HEK293 (cell line): ENCODE results near the gene VPREB3.

ENCODE experiments used
- CTCF ChIA-PET: fragments of 350-600 bp; formaldehyde crosslinking; extraction: SDS; loops from one replicate; lab custom pipeline; 2021; ENCODE audit warnings: antibody characterized with exemption; lab: Yijun Ruan, JAX
- POLR2A ChIA-PET: fragments of 300-600 bp; formaldehyde crosslinking; extraction: SDS; loops from one replicate; lab custom pipeline; 2020; ENCODE audit warnings: antibody characterized with exemption, inconsistent platforms; lab: Yijun Ruan, JAX
- H3K27ac ChIP-seq: fragments of 200-500 bp; sonication (Bioruptor generic); 2 replicates; pipeline ENCODE4 v1.5.1; 2014; ENCODE audit warnings: low read depth, low read length, control low read depth, inconsistent platforms; ENCODE audit errors: extremely low read depth
- H3K36me3 ChIP-seq, 2 experiments: fragments of 200-500 bp in 1 of 2; sonication (Bioruptor generic) in 1 of 2; 1 replicate in 1 of 2; 2 replicates in 1 of 2; pipeline ENCODE4 v1.5.1; 2014 to 2017; ENCODE audit warnings: inconsistent platforms in 2 of 2, low read length in 2 of 2; ENCODE audit not compliant: control insufficient read depth in 2 of 2, insufficient read depth in 1 of 2
- H3K4me1 ChIP-seq: fragments of 200-500 bp; sonication (Bioruptor generic); 2 replicates; pipeline ENCODE4 v1.5.1; 2014; ENCODE audit warnings: mild to moderate bottlenecking, low read length, inconsistent platforms; ENCODE audit not compliant: control insufficient read depth, insufficient read depth
- H3K4me3 ChIP-seq: 2 replicates; pipeline ENCODE4 v1.5.1; 2011; ENCODE audit warnings: low read depth, mild to moderate bottlenecking, control low read depth, low read length, moderate library complexity
- H3K9me3 ChIP-seq: fragments of 200-500 bp; sonication (Bioruptor generic); 2 replicates; pipeline ENCODE4 v1.5.1; 2014; ENCODE audit warnings: low read depth, low read length, inconsistent platforms; ENCODE audit not compliant: control insufficient read depth, insufficient read depth
- ELK4 ChIP-seq: IDR thresholded peaks from 2 replicates; pipeline ENCODE4 v1.6.1; 2011; ENCODE audit warnings: mild to moderate bottlenecking, low read depth, low read length, borderline replicate concordance
- GFI1B ChIP-seq: fragments of 450-650 bp; formaldehyde crosslinking; IDR thresholded peaks from 2 replicates; pipeline ENCODE4 v1.5.1; 2016; ENCODE audit warnings: missing biosample characterization, missing genetic modification characterization
- HOXA7 ChIP-seq: sonication (generic); formaldehyde crosslinking; IDR thresholded peaks from 2 replicates; pipeline ENCODE4 v1.8.1; 2022; ENCODE audit warnings: missing genetic modification reagents, borderline replicate concordance
- KLF17 ChIP-seq: fragments of 450-650 bp; formaldehyde crosslinking; IDR thresholded peaks from 2 replicates; pipeline ENCODE4 v1.5.1; 2016; ENCODE audit warnings: missing biosample characterization, missing genetic modification characterization
- KLF7 ChIP-seq: fragments of 450-650 bp; formaldehyde crosslinking; IDR thresholded peaks from 2 replicates; pipeline ENCODE4 v1.5.1; 2016; ENCODE audit warnings: missing biosample characterization, missing genetic modification characterization, borderline replicate concordance
- MZF1 ChIP-seq: fragments of 450-650 bp; formaldehyde crosslinking; IDR thresholded peaks from 2 replicates; pipeline ENCODE4 v1.5.1; 2017; ENCODE audit warnings: missing biosample characterization, missing genetic modification characterization, borderline replicate concordance
- PRDM1 ChIP-seq: fragments of 450-650 bp; formaldehyde crosslinking; IDR thresholded peaks from 2 replicates; pipeline ENCODE4; 2016; ENCODE audit warnings: missing biosample characterization, missing genetic modification characterization
- RBAK ChIP-seq: fragments of 450-650 bp; formaldehyde crosslinking; IDR thresholded peaks from 2 replicates; pipeline ENCODE4 v1.5.1; 2016; ENCODE audit warnings: missing biosample characterization, missing genetic modification characterization
- SP3 ChIP-seq: fragments of 450-650 bp; formaldehyde crosslinking; IDR thresholded peaks from 2 replicates; pipeline ENCODE4 v1.5.1; 2016; ENCODE audit warnings: missing biosample characterization, missing genetic modification characterization
- TCF7L2 ChIP-seq: IDR thresholded peaks from 2 replicates; pipeline ENCODE4 v1.6.1; 2011; ENCODE audit warnings: low read depth, mild to moderate bottlenecking, inconsistent platforms, low read length, moderate library complexity, borderline replicate concordance
- YY1 ChIP-seq: fragments of 450-650 bp; formaldehyde crosslinking; IDR thresholded peaks from 2 replicates; pipeline ENCODE4 v1.5.1; 2018; ENCODE audit warnings: missing biosample characterization, missing genetic modification characterization
- ZBTB11 ChIP-seq: fragments of 450-650 bp; formaldehyde crosslinking; conservative IDR thresholded peaks from 2 replicates; pipeline ENCODE4 v1.5.1; 2016; ENCODE audit warnings: low read depth, missing biosample characterization, missing genetic modification characterization
- ZBTB17 ChIP-seq: fragments of 450-650 bp; formaldehyde crosslinking; IDR thresholded peaks from 2 replicates; pipeline ENCODE4 v1.5.1; 2016; ENCODE audit warnings: missing biosample characterization, missing genetic modification characterization
- ZBTB21 ChIP-seq: fragments of 450-650 bp; formaldehyde crosslinking; IDR thresholded peaks from 2 replicates; pipeline ENCODE4 v1.5.1; 2017; ENCODE audit warnings: missing biosample characterization, missing genetic modification characterization
- ZBTB48 ChIP-seq: fragments of 450-650 bp; formaldehyde crosslinking; IDR thresholded peaks from 2 replicates; pipeline ENCODE4 v1.5.1; 2016; ENCODE audit warnings: missing biosample characterization, missing genetic modification characterization
- ZFP37 ChIP-seq: fragments of 450-650 bp; formaldehyde crosslinking; IDR thresholded peaks from 2 replicates; pipeline ENCODE4 v1.5.1; 2016; ENCODE audit warnings: missing biosample characterization, missing genetic modification characterization
- ZFP69B ChIP-seq: fragments of 450-650 bp; formaldehyde crosslinking; IDR thresholded peaks from 2 replicates; pipeline ENCODE4 v1.5.1; 2016; ENCODE audit warnings: missing biosample characterization, missing genetic modification characterization
- ZIC2 ChIP-seq: fragments of 450-650 bp; formaldehyde crosslinking; IDR thresholded peaks from 2 replicates; pipeline ENCODE4 v1.5.1; 2016; ENCODE audit warnings: missing biosample characterization, missing genetic modification characterization
- ZNF16 ChIP-seq: fragments of 450-650 bp; formaldehyde crosslinking; IDR thresholded peaks from 2 replicates; pipeline ENCODE4 v1.5.1; 2016; ENCODE audit warnings: low read depth, missing biosample characterization, missing genetic modification characterization
- ZNF175 ChIP-seq: fragments of 450-650 bp; formaldehyde crosslinking; IDR thresholded peaks from 2 replicates; pipeline ENCODE4 v1.5.1; 2016; ENCODE audit warnings: missing biosample characterization, missing genetic modification characterization
- ZNF335 ChIP-seq: fragments of 450-650 bp; formaldehyde crosslinking; conservative IDR thresholded peaks from 2 replicates; pipeline ENCODE4 v1.5.1; 2016; ENCODE audit warnings: missing biosample characterization, missing genetic modification characterization
- ZNF423 ChIP-seq: fragments of 450-650 bp; formaldehyde crosslinking; IDR thresholded peaks from 2 replicates; pipeline ENCODE4 v1.5.1; 2016; ENCODE audit warnings: missing biosample characterization, missing genetic modification characterization
- ZNF426 ChIP-seq: fragments of 450-650 bp; formaldehyde crosslinking; IDR thresholded peaks from 2 replicates; pipeline ENCODE4 v1.5.1; 2017; ENCODE audit warnings: missing biosample characterization, missing genetic modification characterization, mild to moderate bottlenecking, inconsistent platforms, moderate library complexity
- ZNF488 ChIP-seq: fragments of 450-650 bp; formaldehyde crosslinking; IDR thresholded peaks from 2 replicates; pipeline ENCODE4 v1.5.1; 2016; ENCODE audit warnings: missing biosample characterization, missing genetic modification characterization
- ZNF560 ChIP-seq: fragments of 450-650 bp; formaldehyde crosslinking; IDR thresholded peaks from 2 replicates; pipeline ENCODE4 v1.5.1; 2017; ENCODE audit warnings: missing biosample characterization, missing genetic modification characterization, borderline replicate concordance
- ZNF571 ChIP-seq: fragments of 450-650 bp; formaldehyde crosslinking; IDR thresholded peaks from 2 replicates; pipeline ENCODE4 v1.5.0; 2017; ENCODE audit warnings: missing biosample characterization, missing genetic modification characterization
- ZNF660 ChIP-seq: fragments of 450-650 bp; IDR thresholded peaks from 2 replicates; pipeline ENCODE4 v1.5.1; 2018; ENCODE audit warnings: missing biosample characterization, mild to moderate bottlenecking, missing genetic modification characterization
- ZNF76 ChIP-seq: fragments of 450-650 bp; formaldehyde crosslinking; IDR thresholded peaks from 2 replicates; pipeline ENCODE4; 2016; ENCODE audit warnings: low read depth, missing biosample characterization, missing genetic modification characterization, borderline replicate concordance
- ZNF837 ChIP-seq: fragments of 450-650 bp; formaldehyde crosslinking; IDR thresholded peaks from 2 replicates; pipeline ENCODE4 v1.5.1; 2016; ENCODE audit warnings: missing biosample characterization, missing genetic modification characterization
- ZSCAN30 ChIP-seq: fragments of 450-650 bp; IDR thresholded peaks from 2 replicates; pipeline ENCODE4 v1.5.1; 2018; ENCODE audit warnings: missing biosample characterization, mild to moderate bottlenecking, missing genetic modification characterization, moderate library complexity
- ZSCAN4 ChIP-seq: fragments of 450-650 bp; formaldehyde crosslinking; IDR thresholded peaks from 2 replicates; pipeline ENCODE4 v1.5.1; 2017; ENCODE audit warnings: missing biosample characterization, missing genetic modification characterization

Gene VPREB3

GRCh38 chr22:23750714-23751440, 3.3 kb downstream of the VPREB3 start, which contains the start of gene ZNF70:
TSS of gene ZNF70 (minus strand) at chr22:23751112. CDS start at chr22:23745140, 5,972 bp downstream.
- ChIA-PET CTCF (interaction anchor here (0.5 to 1.0 kb wide), 3 partner anchors 23 to 210 kb away, joined by 3 read pairs; no protein-coding TSS in a partner anchor), POLR2A (interaction anchor here (0.7 to 1.8 kb wide), 11 partner anchors 11 to 107 kb away, joined by 3 to 7 read pairs (median 4); partner anchors contain the start of gene SLC2A11)
- H3K36me3 ChIP-seq, result peaks cover 0 to 1% of the 10 kb centered on the region in 2 experiments; a peak in 2 of 3 replicates
- H3K4me1 ChIP-seq, result peaks cover 9% of the 10 kb centered on the region; the same call in 1 of the 2 replicates
- peak within 1 kb of the TSS; percentile 98 for H3K27ac ChIP-seq
- no peaks in the 10 kb centered on the region for H3K9me3 ChIP-seq
- peak within 1 kb of the TSS; percentile 91 for H3K4me3 ChIP-seq
- TF ChIP-seq YY1 (tag by site-specific recombination), result peak; percentile 19; the same call in 1 of the 2 replicates
- TF ChIP-seq ZBTB48 (tag by site-specific recombination), result peak; percentile 51; the same call in 1 of the 2 replicates
- no peak for TF ChIP-seq ZNF660 (tag by site-specific recombination)
- no peak for TF ChIP-seq ZNF426 (tag by site-specific recombination)
- TF ChIP-seq ZBTB21 (tag by site-specific recombination), result no peak
- TF ChIP-seq ZFP37, result no peak
- TF ChIP-seq TCF7L2, result no peak
- no peak for TF ChIP-seq ZSCAN4
- 0 out of 2 replicates have a peak, but pooled peaks have one; percentile 22 for TF ChIP-seq KLF7
- TF ChIP-seq ELK4, result peak; percentile 31; the same call in 1 of the 2 replicates
- no peak for TF ChIP-seq RBAK (tag by site-specific recombination)
- no peak for TF ChIP-seq ZNF16 (tag by site-specific recombination)
- peak; percentile 96 for TF ChIP-seq ZNF335 (tag by site-specific recombination)
- TF ChIP-seq ZSCAN30 (tag by site-specific recombination), result peak; percentile 45; the same call in 1 of the 2 replicates
- TF ChIP-seq ZNF837 (tag by site-specific recombination), result no peak
- no peak for TF ChIP-seq ZNF175 (tag by site-specific recombination)
- TF ChIP-seq ZNF560, result no peak
- no peak for TF ChIP-seq HOXA7 (CRISPR knock-in tag)
- no peak for TF ChIP-seq PRDM1 (tag by site-specific recombination)
- no peak for TF ChIP-seq ZBTB17 (tag by site-specific recombination)
- no peak for TF ChIP-seq GFI1B (tag by site-specific recombination)
- TF ChIP-seq ZNF76 (tag by site-specific recombination), result peak; percentile 20; the same call in 1 of the 2 replicates
- peak; percentile 51; the same call in 1 of the 2 replicates for TF ChIP-seq ZBTB11
- TF ChIP-seq KLF17 (tag by site-specific recombination), result peak; percentile 37; the same call in 1 of the 2 replicates
- no peak for TF ChIP-seq MZF1 (tag by site-specific recombination)
- TF ChIP-seq ZFP69B (tag by site-specific recombination), result peak; percentile 25; the same call in 1 of the 2 replicates
- no peak for TF ChIP-seq ZNF571 (tag by site-specific recombination)
- TF ChIP-seq ZIC2, result no peak
- no peak for TF ChIP-seq ZNF423 (tag by site-specific recombination)
- peak; percentile 50; the same call in 1 of the 2 replicates for TF ChIP-seq SP3 (tag by site-specific recombination)
- TF ChIP-seq ZNF488 (tag by site-specific recombination), result no peak
